Colonic mucosa (tissue), 4 donors: Measurements from ENCODE around the gene P4HB. TPM values are rescaled to one million over a fixed set of nuclear protein-coding genes. Genes with fewer than 3 reads are reported as not detected.

Experiments used
- DNase-seq: peaks from one replicate; pipeline ENCODE4 v3.0.0-alpha.2; 2020
- H3K27ac ChIP-seq: fragments of 200-600 bp; one replicate; pipeline ENCODE4 v1.8.0; 2021
- H3K27me3 ChIP-seq: fragments of 200-600 bp; one replicate; pipeline ENCODE4 v1.8.0; 2021
- H3K36me3 ChIP-seq: fragments of 200-600 bp; one replicate; pipeline ENCODE4 v1.8.0; 2021
- H3K4me1 ChIP-seq: fragments of 200-600 bp; one replicate; pipeline ENCODE4 v1.8.0; 2021; ENCODE audit warnings: mild to moderate bottlenecking
- H3K4me3 ChIP-seq: fragments of 200-600 bp; one replicate; pipeline ENCODE4 v1.8.0; 2021
- H3K9ac ChIP-seq, 2 donors: one replicate each; pipeline ENCODE4 v1.7.0; 2013; ENCODE audit warnings: control low read depth in 2 of 2, low read depth in 2 of 2, low read length in 2 of 2
- H3K9me3 ChIP-seq: fragments of 200-600 bp; one replicate; pipeline ENCODE4 v1.8.0; 2021
- CTCF ChIP-seq: fragments of 200-600 bp; IDR thresholded peaks from one replicate; pipeline ENCODE4 v1.8.0; 2022; ENCODE audit warnings: antibody characterized with exemption, mild to moderate bottlenecking
- intact Hi-C: fragments of 100-400 bp; cut with DNase I; formaldehyde crosslinking; loops from one replicate; pipeline ENCODE4 v1.14.1; 2022
- total RNA-seq, 2 donors: library from RNA; stranded (reverse); fragmentation: NEBNext Ultra II Directional in 1 of 2; extraction: Animal tissue kit (Norgen Biotek cat#: 25700) in 1 of 2; gene quantifications; one replicate each; pipeline ENCODE4 v1.2.1, GENCODE V29; 2021
- donor health status: healthy.
- donor health status: DM: no; HTN: no; CAD: no.
- donor health status: DM: no; HTN: no; CAD: no.

Gene P4HB
- total RNA-seq, 2 donors from 2014 or later: 719 to 1,051 TPM

GRCh38 chr17:81844887-81845286 lies 15.4 kb downstream of the P4HB start:
- no peak overlapping the region for H3K27ac ChIP-seq
- no peak for TF ChIP-seq CTCF
- no peak overlapping the region for H3K9ac ChIP-seq
- H3K4me1 ChIP-seq: no peaks in the 10 kb centered on the region
- peaks cover 28% of the 10 kb centered on the region for H3K36me3 ChIP-seq
- no peak overlapping the region for H3K4me3 ChIP-seq
- no peak for DNase-seq
- no peaks in the 10 kb centered on the region for H3K27me3 ChIP-seq
- H3K9me3 ChIP-seq: no peaks in the 10 kb centered on the region
- intact Hi-C loops: no loop called here

- Histone ChIP-seq H3K9ac (no peak overlapping the region), H3K27me3 (no peaks in the 10 kb centered on the region), H3K27ac (no peak overlapping the region), H3K4me3 (no peak overlapping the region), H3K36me3 (peaks cover 25% of the 10 kb centered on the region), H3K4me1 (no peaks in the 10 kb centered on the region), H3K9me3 (no peaks in the 10 kb centered on the region)
- DNase-seq: no peak
- intact Hi-C loops: no loop called here
- TF ChIP-seq CTCF: no peak
Observed at GRCh38 chr17:81844327-81844851, 15.9 kb downstream of the P4HB start.

DNA sequence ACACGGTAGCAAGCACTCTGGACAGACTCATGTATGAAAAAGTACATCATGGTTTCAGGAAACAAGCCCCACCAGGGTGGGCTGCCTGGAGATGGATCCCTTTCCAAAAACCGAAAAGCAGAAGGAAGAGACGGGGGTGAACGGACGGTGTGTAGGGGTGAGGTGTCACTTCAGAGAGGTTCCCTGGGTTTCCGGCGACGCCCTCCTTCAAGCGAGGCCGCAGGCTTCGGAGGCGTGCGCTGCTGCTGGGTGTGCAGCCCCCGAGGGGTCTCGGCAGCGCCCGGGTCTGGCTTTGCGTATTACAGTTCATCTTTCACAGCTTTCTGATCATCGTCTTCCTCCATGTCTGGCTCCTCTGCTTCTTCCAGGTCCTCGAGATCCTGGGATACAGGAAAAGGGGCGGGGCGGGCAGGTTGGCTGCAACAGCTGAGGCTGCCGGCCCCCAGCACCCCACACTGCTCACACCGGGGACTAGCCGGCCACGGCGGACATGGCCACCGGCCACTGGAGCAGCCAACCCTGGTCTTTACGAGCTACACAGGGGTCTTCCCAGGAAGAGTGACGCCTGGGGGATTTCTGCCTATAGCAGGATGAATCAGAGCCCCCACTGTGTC lies 16.5 kb downstream of the P4HB start:
- no peaks in the 10 kb centered on the region for H3K9me3 ChIP-seq
- H3K9ac ChIP-seq: no peak overlapping the region
- no peak overlapping the region for H3K27ac ChIP-seq
- H3K4me1 ChIP-seq: no peaks in the 10 kb centered on the region
- no peaks in the 10 kb centered on the region for H3K27me3 ChIP-seq
- no peak for TF ChIP-seq CTCF
- intact Hi-C loops: no loop called here
- H3K36me3 ChIP-seq: peaks cover 24% of the 10 kb centered on the region
- H3K4me3 ChIP-seq: no peak overlapping the region
- no peak for DNase-seq

- Histone ChIP-seq H3K4me3 (no peak overlapping the region), H3K36me3 (peaks cover 24% of the 10 kb centered on the region), H3K9ac (no peak overlapping the region), H3K9me3 (no peaks in the 10 kb centered on the region), H3K27me3 (no peaks in the 10 kb centered on the region), H3K4me1 (no peaks in the 10 kb centered on the region), H3K27ac (no peak overlapping the region)
- intact Hi-C loops: no loop called here
- no peak for DNase-seq
- TF ChIP-seq CTCF: no peak
Observed at GRCh38 chr17:81842725-81843504, 17.4 kb downstream of the P4HB start.

DNA sequence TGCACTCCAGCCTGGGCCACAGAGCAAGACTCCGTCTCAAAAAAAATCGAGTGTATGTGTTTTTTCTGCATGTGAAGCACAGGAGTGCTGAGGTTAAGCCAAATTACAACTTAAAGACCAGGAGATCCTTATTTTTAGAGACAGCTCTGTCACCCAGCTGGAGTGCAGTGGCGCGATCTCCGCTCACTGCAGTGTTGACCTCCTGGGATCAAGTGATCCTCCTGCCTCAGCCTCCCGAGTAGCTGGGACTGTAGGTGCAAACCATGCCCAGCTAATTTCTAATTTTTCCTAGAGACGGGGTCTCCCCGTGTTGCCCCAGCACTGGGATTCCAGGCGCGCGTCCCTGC lies 18.0 kb downstream of the P4HB start:
- Histone ChIP-seq H3K9ac (no peak overlapping the region), H3K27ac (no peak overlapping the region), H3K4me1 (no peaks in the 10 kb centered on the region), H3K27me3 (no peaks in the 10 kb centered on the region), H3K36me3 (peaks cover 20% of the 10 kb centered on the region), H3K4me3 (no peak overlapping the region), H3K9me3 (no peaks in the 10 kb centered on the region)
- intact Hi-C loops: no loop called here
- no peak for TF ChIP-seq CTCF
- DNase-seq: no peak
